ENCODE measurements around the gene TRAPPC14.
"Not testable (repeated sequence)": the region's sequence is repeated elsewhere in the genome, so short reads cannot be mapped to it uniquely, and the experiment has no call there.

Gene TRAPPC14

GRCh38 chr7:100153708-100154535 is 4.6 kb downstream of the TRAPPC14 start:
- no peak for DNase-seq (ENCODE audit: low read depth in 2 of 2)

GRCh38 chr7:100152937-100153666 is 5.4 kb downstream of the TRAPPC14 start:
- no peak for DNase-seq (ENCODE audit: low read depth in 2 of 2)

- DNase-seq (ENCODE audit: low read depth in 2 of 2) = no peak
These were observed 6.1 kb downstream of the TRAPPC14 start for GRCh38 chr7:100152404-100152803.

- peak; percentile 92 to 94 for DNase-seq (ENCODE audit: low read depth in 2 of 2)
These were observed 9.8 kb downstream of the TRAPPC14 start, which contains the start of gene LAMTOR4 for GRCh38 chr7:100148559-100149328. LAMTOR4 (plus strand) TSS chr7:100148918; CDS start chr7:100148973, 55 bp downstream.

- no peak for DNase-seq (ENCODE audit: low read depth in 2 of 2)
These were observed 10.3 kb downstream of the TRAPPC14 start for GRCh38 chr7:100148225-100148558.

- DNase-seq (ENCODE audit: low read depth in 2 of 2) = no peak
These were observed 11.2 kb downstream of the TRAPPC14 start for GRCh38 chr7:100147278-100147677.

GRCh38 chr7:100146350-100146749 is 12.2 kb downstream of the TRAPPC14 start:
- DNase-seq (ENCODE audit: low read depth in 2 of 2) = not testable (repeated sequence)

- no peak for DNase-seq (ENCODE audit: low read depth in 2 of 2)
These were observed 16.1 kb downstream of the TRAPPC14 start for GRCh38 chr7:100142461-100142860.

GRCh38 chr7:100141555-100141949 is 17.0 kb downstream of the TRAPPC14 start:
- DNase-seq (ENCODE audit: low read depth in 2 of 2) = no peak

GRCh38 chr7:100137851-100138760 is 20.4 kb downstream of the TRAPPC14 start:
- DNase-seq (ENCODE audit: low read depth in 2 of 2) = no peak

- peak; percentile 36 to 38 for DNase-seq (ENCODE audit: low read depth in 2 of 2)
These were observed 25.8 kb downstream of the TRAPPC14 start for GRCh38 chr7:100132697-100133151.

- no peak for DNase-seq (ENCODE audit: low read depth in 2 of 2)
These were observed 26.4 kb downstream of the TRAPPC14 start for GRCh38 chr7:100132126-100132525.

- DNase-seq (ENCODE audit: low read depth in 2 of 2) = peak; percentile 84 to 85
These were observed 27.7 kb downstream of the TRAPPC14 start for GRCh38 chr7:100130608-100131453.

- DNase-seq (ENCODE audit: low read depth in 2 of 2) = not testable (repeated sequence)
These were observed 28.3 kb downstream of the TRAPPC14 start for GRCh38 chr7:100130220-100130607.

GRCh38 chr7:100128637-100128963 is 29.9 kb downstream of the TRAPPC14 start:
- no peak for DNase-seq (ENCODE audit: low read depth in 2 of 2)

GRCh38 chr7:100127866-100128636 is 30.5 kb downstream of the TRAPPC14 start:
- no peak for DNase-seq (ENCODE audit: low read depth in 2 of 2)

GRCh38 chr7:100126931-100127865 is 31.3 kb downstream of the TRAPPC14 start, which contains the start of gene MBLAC1:
MBLAC1 (plus strand) TSS chr7:100126967; CDS start chr7:100127396, 429 bp downstream.
- DNase-seq (ENCODE audit: low read depth in 2 of 2) = peak; percentile 89 to 91

GRCh38 chr7:100126239-100126930 is 32.1 kb downstream of the TRAPPC14 start:
- no peak for DNase-seq (ENCODE audit: low read depth in 2 of 2)

All from activated CD4-positive, alpha-beta T cell treated with anti-CD3 and anti-CD28 coated beads for 24 hours (primary cell).